CD14-positive monocyte (primary cell): ENCODE measurements around the gene MBNL2. TPM values are rescaled to one million over a fixed set of nuclear protein-coding genes. Genes with fewer than 3 reads are reported as not detected.

Experiments used
- DNase-seq, 3 donors: peaks; one replicate each; pipeline ENCODE4 v3.0.0-alpha.2; 2011 to 2022
- H2AFZ ChIP-seq: 2 replicates; pipeline ENCODE4 v1.6.0; 2012; ENCODE audit warnings: mild to moderate bottlenecking, low read depth, low read length, inconsistent platforms; ENCODE audit not compliant: insufficient read depth, poor library complexity, severe bottlenecking
- H3K27ac ChIP-seq, 2 donors: 1 replicate in 1 of 2; 2 replicates in 1 of 2; pipeline ENCODE4 v1.5.1; 2012 to 2013; ENCODE audit warnings: low read length in 2 of 2, control low read depth in 1 of 2, inconsistent platforms in 1 of 2, low read depth in 1 of 2, mild to moderate bottlenecking in 1 of 2
- H3K27me3 ChIP-seq, 2 donors: one replicate each; pipeline versions ENCODE4 v1.6.0 to v1.6.1; 2011 to 2013; ENCODE audit warnings: low read length in 2 of 2; ENCODE audit not compliant: control insufficient read depth in 2 of 2, insufficient read depth in 2 of 2
- H3K36me3 ChIP-seq, 2 donors: replicated peaks in 1 of 2; 1 replicate in 1 of 2; 2 replicates in 1 of 2; pipeline versions ENCODE4 v1.5.1 to v1.6.1; 2012 to 2013; ENCODE audit warnings: low read length in 2 of 2, control low read depth in 1 of 2, inconsistent platforms in 1 of 2, mild to moderate bottlenecking in 1 of 2; ENCODE audit not compliant: insufficient read depth in 2 of 2, control insufficient read depth in 1 of 2
- H3K4me1 ChIP-seq, 2 donors: 1 replicate in 1 of 2; 2 replicates in 1 of 2; pipeline versions ENCODE4 v1.5.1 to v1.6.1; 2012 to 2013; ENCODE audit warnings: low read length in 2 of 2, control low read depth in 1 of 2, inconsistent platforms in 1 of 2, mild to moderate bottlenecking in 1 of 2, moderate library complexity in 1 of 2; ENCODE audit not compliant: insufficient read depth in 2 of 2, control insufficient read depth in 1 of 2
- H3K4me2 ChIP-seq: replicated peaks from 2 replicates; pipeline ENCODE3; 2012; ENCODE audit warnings: low read length, moderate library complexity, mild to moderate bottlenecking; ENCODE audit not compliant: poor library complexity, severe bottlenecking; ENCODE audit errors: extremely low read depth
- H3K4me3 ChIP-seq, 3 experiments: fragments of 200-600 bp in 1 of 3; sonication (generic) in 1 of 3; replicated peaks in 1 of 3; 1 replicate in 2 of 3; 2 replicates in 1 of 3; pipeline ENCODE4 v1.5.1; 2011 to 2013; ENCODE audit warnings: low read length in 3 of 3, mild to moderate bottlenecking in 3 of 3, control low read depth in 2 of 3, low read depth in 2 of 3, inconsistent platforms in 1 of 3, moderate library complexity in 1 of 3
- H3K79me2 ChIP-seq: 2 replicates; pipeline ENCODE4 v1.6.0; 2012; ENCODE audit warnings: mild to moderate bottlenecking, control low read depth, inconsistent platforms, low read length, moderate library complexity; ENCODE audit not compliant: insufficient read depth
- H3K9ac ChIP-seq: 2 replicates; pipeline ENCODE4 v1.6.0; 2017; ENCODE audit warnings: low read length, mild to moderate bottlenecking; ENCODE audit not compliant: insufficient read depth, poor library complexity, severe bottlenecking
- H3K9me3 ChIP-seq, 2 donors: replicated peaks in 1 of 2; 1 replicate in 1 of 2; 2 replicates in 1 of 2; pipeline versions ENCODE4 v1.5.1 to v1.6.1; 2012 to 2013; ENCODE audit warnings: low read length in 2 of 2, control low read depth in 1 of 2; ENCODE audit not compliant: control insufficient read depth in 1 of 2, insufficient read depth in 1 of 2
- H4K20me1 ChIP-seq: 2 replicates; pipeline ENCODE4 v1.6.0; 2012; ENCODE audit warnings: mild to moderate bottlenecking, low read length, control low read depth, moderate library complexity; ENCODE audit not compliant: insufficient read depth
- H3K27ac Mint-ChIP-seq, 7 donors: one replicate each; pipeline ENCODE4 v1.8.0; 2020; ENCODE audit warnings: mild to moderate bottlenecking in 7 of 7, mixed read lengths in 7 of 7, moderate library complexity in 6 of 7, inconsistent platforms in 2 of 7
- H3K27me3 Mint-ChIP-seq, 3 donors: one replicate each; pipeline ENCODE4 v1.8.0; 2021 to 2022; ENCODE audit warnings: low read depth in 3 of 3, mild to moderate bottlenecking in 3 of 3, mixed read lengths in 3 of 3, moderate library complexity in 3 of 3, inconsistent platforms in 1 of 3
- H3K36me3 Mint-ChIP-seq, 2 donors: one replicate each; pipeline ENCODE4 v1.8.0; 2020; ENCODE audit warnings: mixed read lengths in 2 of 2, inconsistent platforms in 1 of 2, mild to moderate bottlenecking in 1 of 2
- H3K4me1 Mint-ChIP-seq: one replicate; pipeline ENCODE4 v1.8.0; 2020; ENCODE audit warnings: mild to moderate bottlenecking, mixed read lengths
- H3K4me3 Mint-ChIP-seq, 2 donors: one replicate each; pipeline ENCODE4 v1.8.0; 2020; ENCODE audit warnings: mild to moderate bottlenecking in 2 of 2, mixed read lengths in 2 of 2, moderate library complexity in 1 of 2
- H3K9me3 Mint-ChIP-seq, 7 donors: one replicate each; pipeline ENCODE4 v1.8.0; 2020 to 2022; ENCODE audit warnings: mixed read lengths in 7 of 7, mild to moderate bottlenecking in 6 of 7, moderate library complexity in 6 of 7, inconsistent platforms in 2 of 7
- WGBS: methylation state at CpG from one replicate; pipeline ENCODE4 v1.1.5; 2013; ENCODE audit warnings: missing lambda C conversion rate; ENCODE audit not compliant: insufficient coverage; 5-methylcytosine and 5-hydroxymethylcytosine counted together
- intact Hi-C, 2 donors: fragments of 100-400 bp; cut with micrococcal nuclease; formaldehyde crosslinking; loops; one replicate each; pipeline versions ENCODE4 v1.15.0 to v1.15.1; 2023
- polyA plus RNA-seq, 3 donors: library from polyadenylated mRNA; depleted of rRNA in 1 of 3; unstranded in 2 of 3; stranded (reverse) in 1 of 3; fragments of 300-500 nt in 2 of 3; fragments of >200 nt in 1 of 3; fragmentation: Illumina TruSeq in 2 of 3; gene quantifications; 1 replicate in 2 of 3; 2 replicates in 1 of 3; pipeline ENCODE4 v1.2.3, GENCODE V29; 2012 to 2021
- TF ChIP-seq, protein P1 (sequence below): fragments of 200-600 bp; IDR thresholded peaks from one replicate; pipeline ENCODE4 v1.8.0; 2022; ENCODE audit warnings: antibody characterized with exemption, mild to moderate bottlenecking

The MBNL2 gene
- polyA plus RNA-seq, 3 donors: 8.5 to 15.5 (median 13.4) TPM

DNA sequence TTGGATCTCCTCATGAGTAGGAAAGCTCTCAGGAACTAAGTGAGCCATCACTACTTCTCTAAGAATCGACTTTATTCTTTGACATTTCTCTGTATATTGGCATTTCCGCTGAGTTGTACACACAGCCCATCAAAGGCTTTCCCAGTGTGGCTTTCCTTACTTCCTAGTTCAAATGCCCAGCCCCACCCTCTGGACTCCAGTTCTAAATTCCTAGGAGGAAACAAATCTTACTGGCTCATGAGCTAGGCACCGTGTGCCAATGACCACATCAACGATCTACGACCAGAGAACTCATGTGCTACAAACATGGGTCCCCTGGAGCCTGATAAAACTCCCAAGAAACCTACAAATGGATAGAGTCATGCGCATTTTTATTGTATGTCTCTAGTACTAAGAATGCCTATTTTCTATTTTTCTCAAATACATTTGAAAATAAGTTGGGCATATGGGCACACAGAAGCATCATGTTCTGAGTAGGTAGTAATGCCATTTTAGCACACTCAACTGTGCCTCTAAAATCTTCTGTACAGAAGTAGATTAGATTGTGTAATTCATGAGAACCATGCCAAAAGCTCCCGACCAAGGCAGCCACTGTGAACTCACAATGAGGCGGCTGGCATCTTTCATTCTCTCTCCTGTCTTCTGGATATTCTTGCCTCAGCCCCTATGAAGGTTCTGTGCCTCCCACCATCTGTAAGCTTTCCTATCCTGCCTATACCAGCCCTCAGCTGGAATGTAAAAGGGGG, 201.3 kb downstream of the MBNL2 start:
- H3K4me3 Mint-ChIP-seq: no peak overlapping the region
- Histone ChIP-seq H3K9ac (no peak overlapping the region), H3K4me3 (no peak overlapping the region), H3K4me1 (no peaks in the 10 kb centered on the region), H3K27ac (no peak overlapping the region), H2AFZ (no peak overlapping the region), H4K20me1 (no peaks in the 10 kb centered on the region), H3K4me2 (no peak overlapping the region), H3K9me3 (no peaks in the 10 kb centered on the region), H3K27me3 (no peaks in the 10 kb centered on the region), H3K79me2 (no peaks in the 10 kb centered on the region), H3K36me3 (no peaks in the 10 kb centered on the region)
- 93% methylated on average over 5 of the region's 8 CpGs for WGBS
- TF ChIP-seq, protein P1, sequence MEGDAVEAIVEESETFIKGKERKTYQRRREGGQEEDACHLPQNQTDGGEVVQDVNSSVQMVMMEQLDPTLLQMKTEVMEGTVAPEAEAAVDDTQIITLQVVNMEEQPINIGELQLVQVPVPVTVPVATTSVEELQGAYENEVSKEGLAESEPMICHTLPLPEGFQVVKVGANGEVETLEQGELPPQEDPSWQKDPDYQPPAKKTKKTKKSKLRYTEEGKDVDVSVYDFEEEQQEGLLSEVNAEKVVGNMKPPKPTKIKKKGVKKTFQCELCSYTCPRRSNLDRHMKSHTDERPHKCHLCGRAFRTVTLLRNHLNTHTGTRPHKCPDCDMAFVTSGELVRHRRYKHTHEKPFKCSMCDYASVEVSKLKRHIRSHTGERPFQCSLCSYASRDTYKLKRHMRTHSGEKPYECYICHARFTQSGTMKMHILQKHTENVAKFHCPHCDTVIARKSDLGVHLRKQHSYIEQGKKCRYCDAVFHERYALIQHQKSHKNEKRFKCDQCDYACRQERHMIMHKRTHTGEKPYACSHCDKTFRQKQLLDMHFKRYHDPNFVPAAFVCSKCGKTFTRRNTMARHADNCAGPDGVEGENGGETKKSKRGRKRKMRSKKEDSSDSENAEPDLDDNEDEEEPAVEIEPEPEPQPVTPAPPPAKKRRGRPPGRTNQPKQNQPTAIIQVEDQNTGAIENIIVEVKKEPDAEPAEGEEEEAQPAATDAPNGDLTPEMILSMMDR: no peak
- H3K27ac Mint-ChIP-seq: peak overlapping the region in 2 of 7 donors; percentile 37 to 79
- peaks cover 0 to 4% (median 0%) of the 10 kb centered on the region in 7 donors for H3K9me3 Mint-ChIP-seq
- intact Hi-C loops: no loop called here
- no peaks in the 10 kb centered on the region for H3K36me3 Mint-ChIP-seq
- H3K27me3 Mint-ChIP-seq: peaks cover 0 to 1% (median 0%) of the 10 kb centered on the region in 3 donors
- H3K4me1 Mint-ChIP-seq: peaks cover 2% of the 10 kb centered on the region
- DNase-seq: no peak

DNA sequence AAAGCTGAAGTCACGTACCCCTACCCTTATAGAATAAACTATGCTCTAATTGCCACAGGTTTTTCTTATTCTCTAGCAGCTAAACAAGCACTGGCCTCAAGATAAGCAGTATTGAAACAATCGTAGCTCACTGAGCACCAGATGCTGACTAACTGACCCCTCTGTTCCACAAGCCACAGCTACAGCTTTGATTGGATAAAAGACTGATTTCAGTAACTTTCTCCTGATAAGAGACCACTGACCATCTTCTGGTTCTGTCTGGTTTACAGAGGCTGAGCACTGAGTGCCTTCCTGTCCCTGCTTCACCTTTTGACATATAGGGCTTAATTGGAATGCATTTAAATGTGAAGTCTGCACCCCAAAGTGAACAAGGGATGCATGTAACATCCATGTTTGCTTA, 203.5 kb downstream of the MBNL2 start:
- Histone ChIP-seq H3K9me3 (no peaks in the 10 kb centered on the region), H4K20me1 (no peaks in the 10 kb centered on the region)
- WGBS: 69% methylated on average over 2 of the region's 2 CpGs

More for the DNA sequence above, 203.5 kb downstream of the MBNL2 start:
- H3K27ac Mint-ChIP-seq: no peak overlapping the region
- no peak overlapping the region for H3K27ac ChIP-seq
- H3K27me3 ChIP-seq: no peaks in the 10 kb centered on the region
- intact Hi-C loops: no loop called here
- peaks cover 0 to 3% (median 0%) of the 10 kb centered on the region in 7 donors for H3K9me3 Mint-ChIP-seq
- H3K4me3 ChIP-seq: no peak overlapping the region
- no peak for DNase-seq
- peaks cover 9% of the 10 kb centered on the region for H3K4me1 Mint-ChIP-seq
- H3K79me2 ChIP-seq: no peaks in the 10 kb centered on the region
- H2AFZ ChIP-seq: no peak overlapping the region
- H3K36me3 Mint-ChIP-seq: no peaks in the 10 kb centered on the region
- H3K4me3 Mint-ChIP-seq: no peak overlapping the region
- H3K4me1 ChIP-seq: no peaks in the 10 kb centered on the region
- H3K36me3 ChIP-seq: no peaks in the 10 kb centered on the region
- TF ChIP-seq, protein P1: no peak
- no peak overlapping the region for H3K4me2 ChIP-seq
- H3K9ac ChIP-seq: no peak overlapping the region
- peaks cover 0 to 1% (median 0%) of the 10 kb centered on the region in 3 donors for H3K27me3 Mint-ChIP-seq
